HepG2 (cell line): ENCODE measurements around the gene DDX50. TPM values are rescaled to one million over a fixed set of nuclear protein-coding genes. Genes with fewer than 3 reads are reported as not detected.

ENCODE experiments used
- ATAC-seq: fragments of 200-7000 bp; cut with Tn5 transposase; 3 replicates; pipeline ENCODE4 v1.9.1; 2020; ENCODE audit warnings: mild to moderate bottlenecking, moderate library complexity
- BruUV-seq: library from RNA; stranded (reverse); fragments of 400-500 nt; replicated peaks from 2 replicates; lab custom pipeline; 2021; lab: Mats Ljungman, UMichigan
- CTCF ChIA-PET: fragments of 300-600 bp; formaldehyde crosslinking; extraction: SDS; loops from one replicate; lab custom pipeline; 2021; ENCODE audit warnings: low total read pairs, inconsistent platforms, low intra/inter-chr PET ratio; lab: Yijun Ruan, JAX
- POLR2A ChIA-PET: fragments of 350-600 bp; sonication (Branson Sonifier 250); formaldehyde crosslinking; loops from one replicate; lab custom pipeline; 2020; ENCODE audit warnings: antibody characterized with exemption, inconsistent platforms; lab: Yijun Ruan, JAX
- DNase-seq: peaks from one replicate; pipeline ENCODE4 v3.0.0-alpha.2; 2015; ENCODE audit warnings: low spot score
- FAIRE-seq: peaks from 3 replicates; lab custom pipeline; 2011; peaks lifted over from hg19 to GRCh38; lab: Jason Lieb, UNC
- H2AFZ ChIP-seq: one replicate; pipeline ENCODE4 v1.6.1; 2011; ENCODE audit warnings: low read length, inconsistent platforms
- H3K27ac ChIP-seq: fragments of 300-600 bp; 3 replicates; pipeline ENCODE4 v1.8.0; 2011; ENCODE audit warnings: mixed run types, mild to moderate bottlenecking, mixed read lengths, low read length, inconsistent platforms; ENCODE audit not compliant: insufficient read depth; ENCODE audit errors: extremely low read length
- H3K27me3 ChIP-seq, 2 experiments: fragments of 200-600 bp in 1 of 2; 2 replicates in 1 of 2; 3 replicates in 1 of 2; pipeline versions ENCODE4 v1.6.0 to v1.8.0; 2011; ENCODE audit warnings: low read length in 2 of 2, mild to moderate bottlenecking in 2 of 2, moderate library complexity in 2 of 2, inconsistent platforms in 1 of 2; ENCODE audit not compliant: insufficient read depth in 2 of 2, control insufficient read depth in 1 of 2
- H3K36me3 ChIP-seq, 2 experiments: fragments of 200-600 bp in 1 of 2; replicated peaks in 1 of 2; 2 replicates in 1 of 2; 3 replicates in 1 of 2; pipeline versions ENCODE4 v1.5.1 to v1.8.0; 2011; ENCODE audit warnings: low read length in 2 of 2, inconsistent platforms in 1 of 2; ENCODE audit not compliant: insufficient read depth in 2 of 2, control insufficient read depth in 1 of 2
- H3K4me1 ChIP-seq: 2 replicates; pipeline ENCODE4 v1.5.1; 2012; ENCODE audit warnings: low read length, inconsistent platforms; ENCODE audit not compliant: insufficient read depth
- H3K4me2 ChIP-seq: 2 replicates; pipeline ENCODE4 v1.6.0; 2011; ENCODE audit warnings: low read depth, low read length, inconsistent platforms
- H3K4me3 ChIP-seq, 3 experiments: fragments of 200-600 bp in 1 of 3; sonication (generic), shearing (Covaris generic) in 1 of 3; replicated peaks in 1 of 3; 2 replicates each; pipeline ENCODE4 v1.5.1; 2011 to 2016; ENCODE audit warnings: low read length in 3 of 3, inconsistent platforms in 2 of 3, low read depth in 2 of 3, mild to moderate bottlenecking in 2 of 3, control low read depth in 1 of 3, mixed read lengths in 1 of 3; ENCODE audit not compliant: insufficient read depth in 1 of 3
- H3K79me2 ChIP-seq: one replicate; pipeline ENCODE4 v1.6.1; 2011; ENCODE audit warnings: low read length, inconsistent platforms; ENCODE audit not compliant: insufficient read depth
- H3K9ac ChIP-seq: 2 replicates; pipeline ENCODE4 v1.6.0; 2011; ENCODE audit warnings: mild to moderate bottlenecking, low read depth, low read length, inconsistent platforms; ENCODE audit not compliant: insufficient read depth
- H3K9me3 ChIP-seq: 2 replicates; pipeline ENCODE4 v1.5.1; 2012; ENCODE audit warnings: mild to moderate bottlenecking, low read length
- H4K20me1 ChIP-seq: 2 replicates; pipeline ENCODE4 v1.6.0; 2011; ENCODE audit warnings: inconsistent platforms, mild to moderate bottlenecking, low read length, moderate library complexity; ENCODE audit not compliant: insufficient read depth
- DPF2 ChIP-seq: sonication (generic); formaldehyde crosslinking; IDR thresholded peaks from 2 replicates; pipeline ENCODE4 v1.4.0; 2020; ENCODE audit warnings: mild to moderate bottlenecking, low read depth, missing genetic modification reagents, borderline replicate concordance
- NFE2L2 ChIP-seq: fragments of 150-350 bp; IDR thresholded peaks from 2 replicates; pipeline ENCODE4 v1.6.1; 2014; ENCODE audit warnings: low read length
- PRDM10 ChIP-seq: sonication (generic); formaldehyde crosslinking; IDR thresholded peaks from 2 replicates; pipeline ENCODE4 v1.4.0; 2020; ENCODE audit warnings: low read depth, missing genetic modification reagents
- REL ChIP-seq: sonication (generic); formaldehyde crosslinking; conservative IDR thresholded peaks from 2 replicates; pipeline ENCODE4 v1.8.0; 2022; ENCODE audit warnings: mild to moderate bottlenecking, missing genetic modification reagents, moderate library complexity
- SMC3 ChIP-seq: IDR thresholded peaks from 2 replicates; pipeline ENCODE4 v1.6.1; 2011; ENCODE audit warnings: low read length, improper control_type of control experiment
- TMF1 ChIP-seq: sonication (generic); formaldehyde crosslinking; IDR thresholded peaks from 2 replicates; pipeline ENCODE4 v1.8.1; 2022; ENCODE audit warnings: low read depth, missing genetic modification reagents
- WGBS: methylation state at CpG from one replicate; pipeline ENCODE4 v1.1.6; 2017; ENCODE audit warnings: low lambda C conversion rate; 5-methylcytosine and 5-hydroxymethylcytosine counted together
- in situ Hi-C: cut with HindIII; loops from 2 replicates; pipeline ENCODE4 v1.10.0; 2017; ENCODE audit warnings: low pct_unique_long_range_greater_than_20kb; ENCODE audit not compliant: extremely low pct_ligation_motif_present
- intact Hi-C: fragments of 100-400 bp; cut with micrococcal nuclease; formaldehyde crosslinking; loops from one replicate; pipeline ENCODE4 v1.10.0; 2022; ENCODE audit not compliant: unreplicated experiment
- polyA plus RNA-seq, 8 experiments: library from polyadenylated mRNA; depleted of rRNA in 3 of 8; stranded (reverse) in 7 of 8; unstranded in 1 of 8; fragments of >200 nt; fragmentation: Illumina TruSeq in 4 of 8; extraction: Trizol in 4 of 8; gene quantifications; 2 replicates each; pipeline versions ENCODE4 v1.2.1 to v1.2.3, GENCODE V29; 2011 to 2016; ENCODE audit warnings: low read depth in 4 of 8, missing spikeins in 1 of 8, mixed read lengths in 1 of 8; ENCODE audit not compliant: insufficient read depth in 1 of 8
- total RNA-seq, 5 experiments: library from RNA; depleted of rRNA; stranded (reverse); fragments of >200 nt; fragmentation: Illumina TruSeq; extraction: Trizol; gene quantifications; 2 replicates each; pipeline ENCODE4 v1.2.3, GENCODE V29; 2016; ENCODE audit warnings: low read depth in 1 of 5

Gene DDX50
- total and polyA plus RNA-seq, 2 of the 13 experiments (the other 11 are each of a cell fraction or from before 2014, with no cell fraction given) = 19.0 to 38.2 TPM

GRCh38 chr10:68899186-68899745 is 1.8 kb upstream of the DDX50 start:
- ChIA-PET POLR2A (interaction anchor here (1.2 to 3.1 kb wide), 6 partner anchors 10 to 79 kb away, joined by 3 to 31 read pairs (median 10); partner anchors contain the start of gene STOX1), CTCF (no interaction called here)
- Histone ChIP-seq H3K27ac (no peak overlapping the region), H3K4me1 (peaks cover 38% of the 10 kb centered on the region), H3K9me3 (no peaks in the 10 kb centered on the region), H3K9ac (no peak overlapping the region), H2AFZ (no peak overlapping the region), H4K20me1 (no peaks in the 10 kb centered on the region), H3K4me3 (no peak overlapping the region)
- ATAC-seq = no peak
- no peak for FAIRE-seq
- intact Hi-C loops = loop anchor here (10.0 kb wide), 1 partner anchor 104 kb away; no protein-coding TSS in a partner anchor
- no peak for TF ChIP-seq SMC3
- no peak for TF ChIP-seq PRDM10 (CRISPR knock-in tag)
- TF ChIP-seq TMF1 (CRISPR knock-in tag) = no peak
- no peak for TF ChIP-seq REL (CRISPR knock-in tag)
- TF ChIP-seq DPF2 (CRISPR knock-in tag) = no peak
- no peak for TF ChIP-seq NFE2L2
- TF ChIP-seq, all 625 proteins: peak for 0
- in situ Hi-C loops = no loop called here
- BruUV-seq = no TSS peak
- H3K36me3 ChIP-seq = no peaks in the 10 kb centered on the region
- peaks cover 16% of the 10 kb centered on the region for H3K79me2 ChIP-seq
- H3K27me3 ChIP-seq = no peaks in the 10 kb centered on the region; a peak in 1 of 5 replicates
- no peak for DNase-seq
- H3K4me2 ChIP-seq = no peak overlapping the region
- 94% methylated on average over 8 of the region's 8 CpGs for WGBS
